Measurements from ENCODE around the gene SLC6A11. TPM values are rescaled to one million over a fixed set of nuclear protein-coding genes. Genes with fewer than 3 reads are reported as not detected.

The SLC6A11 gene
- total RNA-seq = not detected in 2 replicates

DNA sequence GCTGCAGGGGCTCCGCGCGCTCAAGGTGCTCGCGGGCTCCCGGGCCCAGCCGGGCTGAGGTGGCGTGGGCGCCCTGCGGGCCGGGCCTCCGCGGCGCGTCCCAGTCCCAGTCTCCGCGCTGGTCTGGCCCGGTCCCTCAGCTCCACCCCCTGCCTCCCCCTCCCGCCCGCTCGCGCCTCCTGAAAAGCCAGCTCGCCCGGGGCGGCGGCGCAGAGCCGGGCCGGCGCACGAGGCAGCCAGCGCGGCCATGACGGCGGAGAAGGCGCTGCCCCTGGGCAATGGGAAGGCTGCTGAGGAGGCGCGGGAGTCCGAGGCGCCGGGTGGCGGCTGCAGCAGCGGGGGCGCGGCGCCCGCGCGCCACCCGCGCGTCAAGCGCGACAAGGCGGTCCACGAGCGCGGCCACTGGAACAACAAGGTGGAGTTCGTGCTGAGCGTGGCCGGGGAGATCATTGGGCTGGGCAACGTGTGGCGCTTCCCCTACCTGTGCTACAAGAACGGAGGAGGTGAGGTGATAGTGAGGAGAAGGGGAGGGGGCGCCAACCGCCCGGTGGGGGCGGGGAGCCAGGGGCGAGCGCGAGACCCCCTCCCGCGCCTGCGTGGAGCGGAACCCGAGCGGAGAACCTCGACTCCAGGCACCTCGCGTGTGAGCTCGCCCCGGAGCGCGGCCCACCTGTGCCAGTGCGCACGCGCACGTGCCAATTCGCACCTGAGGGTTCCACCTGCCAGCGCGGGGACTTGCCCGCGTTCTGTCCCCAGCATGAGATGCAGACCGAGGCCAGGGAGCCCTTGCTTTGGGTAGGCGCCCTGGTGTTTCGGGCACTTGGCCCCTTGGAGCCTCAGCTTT lies at the start of gene SLC6A11:
SLC6A11 (plus strand) TSS at position 210 of the 844 bp plus-strand sequence; CDS start at position 248, 38 bp downstream.

Other genes with a start within 250 kb of the SLC6A11 start
- gene SLC6A1, start 176.5 kb downstream of the SLC6A11 start, total RNA-seq = under 0.01 TPM in 1 of 2 replicates, not detected in the other

All from smooth muscle cell of bladder (primary cell).